Measurements from ENCODE around the gene GDF2. TPM values are rescaled to one million over a fixed set of nuclear protein-coding genes. Genes with fewer than 3 reads are reported as not detected.

GDF2 gene
- total RNA-seq, 1 donor from 2014 or later: not detected

GRCh38 chr10:47287365-47287802 is 34.9 kb upstream of the GDF2 start:
- peak; percentile 54 for DNase-seq (ENCODE audit: extremely low spot score, unreplicated experiment)
- TF ChIP-seq CTCF (conservative IDR thresholded peaks at IDR 0.05): no peak
- H3K36me3 Mint-ChIP-seq: no peaks in the 10 kb centered on the region

DNA sequence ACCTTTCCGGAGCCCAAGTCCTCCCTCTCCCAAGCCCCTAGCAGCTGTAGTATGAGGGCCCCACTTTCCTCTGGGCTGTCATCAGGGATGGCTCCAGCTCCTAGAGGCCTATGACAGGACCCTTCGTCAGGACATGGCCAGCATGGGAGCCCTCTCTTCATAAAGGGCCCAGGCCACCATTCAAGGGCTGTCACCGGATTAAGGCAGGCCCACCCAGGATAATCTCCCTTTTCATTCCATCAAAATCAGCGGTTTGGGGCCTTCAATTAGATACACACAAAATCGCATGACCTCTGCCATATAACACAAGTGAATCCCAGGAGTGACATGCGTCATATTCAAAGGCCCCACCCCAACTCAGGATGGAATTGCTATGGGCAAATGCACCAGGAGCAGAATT is 34.4 kb upstream of the GDF2 start:
- TF ChIP-seq CTCF (conservative IDR thresholded peaks at IDR 0.05): no peak
- H3K9me3 Mint-ChIP-seq: no peaks in the 10 kb centered on the region
- no peaks in the 10 kb centered on the region for H3K4me1 Mint-ChIP-seq (ENCODE audit: unreplicated experiment)
- H3K27ac Mint-ChIP-seq: no peak overlapping the region
- peaks cover 39% of the 10 kb centered on the region for H3K27me3 Mint-ChIP-seq
- no peaks in the 10 kb centered on the region for H3K36me3 Mint-ChIP-seq
- peak; percentile 39 for DNase-seq (ENCODE audit: extremely low spot score, unreplicated experiment)
- no peak overlapping the region for H3K4me3 Mint-ChIP-seq

More at GRCh38 chr10:47287365-47287802, 34.9 kb upstream of the GDF2 start:
- Mint-ChIP-seq H3K4me3 (no peak overlapping the region), H3K27me3 (peaks cover 40% of the 10 kb centered on the region), H3K9me3 (no peaks in the 10 kb centered on the region), H3K4me1 (ENCODE audit: unreplicated experiment) (no peaks in the 10 kb centered on the region), H3K27ac (no peak overlapping the region)

DNA sequence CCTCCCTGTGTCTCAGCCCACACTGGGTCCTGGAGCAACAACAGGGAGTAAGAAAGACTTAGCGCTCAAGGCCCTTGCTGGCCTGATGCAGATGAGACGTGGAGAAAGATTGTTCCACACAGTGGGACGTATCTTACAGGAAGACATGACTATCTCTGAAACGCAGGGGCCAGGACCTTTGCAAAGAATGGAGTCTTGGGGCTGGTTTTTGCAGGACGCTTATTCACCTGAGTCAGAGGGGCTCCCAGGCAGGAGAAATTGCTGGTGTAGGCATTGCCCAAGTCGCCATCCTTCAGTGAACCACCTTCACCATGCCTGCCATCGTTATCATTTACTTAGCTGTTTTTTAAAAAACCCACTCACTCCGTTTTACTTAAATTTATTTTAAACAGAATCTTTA is 34.0 kb upstream of the GDF2 start:
- Mint-ChIP-seq H3K27ac (no peak overlapping the region), H3K4me1 (ENCODE audit: unreplicated experiment) (no peaks in the 10 kb centered on the region), H3K27me3 (peaks cover 37% of the 10 kb centered on the region), H3K36me3 (no peaks in the 10 kb centered on the region), H3K9me3 (no peaks in the 10 kb centered on the region), H3K4me3 (no peak overlapping the region)
- no peak for TF ChIP-seq CTCF (conservative IDR thresholded peaks at IDR 0.05)
- DNase-seq (ENCODE audit: extremely low spot score, unreplicated experiment): no peak

DNA sequence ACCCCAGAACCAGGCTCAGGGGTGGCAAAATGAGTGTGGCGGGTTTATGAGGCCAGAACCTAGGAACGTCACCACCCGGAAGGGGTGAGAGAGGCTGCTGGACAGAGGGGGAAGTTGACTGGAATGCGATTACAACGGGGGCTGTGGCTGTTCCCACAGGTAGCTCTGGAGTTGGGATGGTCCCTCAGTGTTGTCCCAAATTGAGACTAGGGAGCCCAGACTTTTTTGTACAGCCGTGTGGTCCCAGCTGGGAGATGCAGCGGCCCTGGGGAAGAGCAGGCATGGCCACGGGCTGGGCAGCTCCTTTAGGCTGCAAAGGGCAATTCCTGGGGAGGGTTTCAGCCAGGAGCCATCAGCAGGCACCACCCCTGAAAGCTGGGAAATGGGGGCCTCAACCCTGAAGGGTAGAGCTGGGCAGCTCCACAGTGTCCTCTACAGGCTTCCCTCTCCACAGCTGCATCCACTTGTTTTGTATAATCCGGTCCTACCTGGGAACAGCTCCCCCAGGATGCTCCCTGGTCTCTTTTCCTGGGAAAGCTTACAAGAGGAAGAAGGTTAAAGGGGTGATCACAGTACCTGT is 33.2 kb upstream of the GDF2 start:
- no peak overlapping the region for H3K27ac Mint-ChIP-seq
- DNase-seq (ENCODE audit: extremely low spot score, unreplicated experiment): peak; percentile 48
- no peaks in the 10 kb centered on the region for H3K36me3 Mint-ChIP-seq
- no peaks in the 10 kb centered on the region for H3K9me3 Mint-ChIP-seq
- no peak overlapping the region for H3K4me3 Mint-ChIP-seq
- H3K4me1 Mint-ChIP-seq (ENCODE audit: unreplicated experiment): no peaks in the 10 kb centered on the region
- H3K27me3 Mint-ChIP-seq: peaks cover 45% of the 10 kb centered on the region
- no peak for TF ChIP-seq CTCF (conservative IDR thresholded peaks at IDR 0.05)

DNA sequence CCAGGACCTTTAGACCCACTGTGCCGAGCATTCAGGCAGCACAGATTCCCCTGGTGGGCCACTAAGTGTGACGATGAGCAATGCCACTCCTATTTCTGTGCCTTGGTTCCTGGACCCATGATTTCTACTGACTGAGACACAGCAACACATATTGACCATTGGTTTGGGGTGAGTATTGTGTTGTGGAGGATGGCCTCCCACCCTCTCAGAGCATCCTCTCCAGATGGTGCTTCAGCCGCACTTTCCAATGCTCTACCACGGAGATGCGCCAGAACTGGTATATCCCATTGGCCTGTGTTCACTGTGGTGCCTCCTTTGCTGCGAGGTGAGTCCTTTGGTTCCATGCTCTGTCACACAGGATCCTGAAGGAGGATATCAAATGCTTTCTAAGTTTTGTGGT is 32.3 kb upstream of the GDF2 start:
- Mint-ChIP-seq H3K36me3 (no peaks in the 10 kb centered on the region), H3K27ac (no peak overlapping the region), H3K9me3 (no peaks in the 10 kb centered on the region), H3K27me3 (peaks cover 51% of the 10 kb centered on the region), H3K4me1 (ENCODE audit: unreplicated experiment) (peaks cover under 1% of the 10 kb centered on the region), H3K4me3 (no peak overlapping the region)
- DNase-seq (ENCODE audit: extremely low spot score, unreplicated experiment): no peak
- TF ChIP-seq CTCF (conservative IDR thresholded peaks at IDR 0.05): no peak

DNA sequence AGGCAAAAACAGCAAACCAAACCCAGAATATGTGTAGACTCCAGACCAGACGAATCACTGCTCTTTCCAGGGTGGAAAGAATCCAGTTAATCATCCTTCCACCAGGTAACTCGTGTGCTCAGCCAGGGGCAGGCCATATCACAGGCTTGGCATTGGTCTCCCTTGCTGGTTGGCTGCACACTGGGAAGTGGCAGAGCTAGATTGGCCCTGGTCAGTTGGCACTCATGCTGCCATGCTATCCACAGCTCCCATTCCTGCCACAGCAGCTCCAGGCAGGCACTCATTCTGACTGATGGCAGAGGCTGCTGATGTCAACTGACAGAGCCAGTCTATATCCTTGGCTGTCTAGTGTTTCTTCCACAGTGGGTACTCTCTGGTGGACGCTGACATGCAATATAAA is 31.9 kb upstream of the GDF2 start:
- no peaks in the 10 kb centered on the region for H3K36me3 Mint-ChIP-seq
- peaks cover 5% of the 10 kb centered on the region for H3K4me1 Mint-ChIP-seq (ENCODE audit: unreplicated experiment)
- H3K4me3 Mint-ChIP-seq: no peak overlapping the region
- no peaks in the 10 kb centered on the region for H3K9me3 Mint-ChIP-seq
- H3K27me3 Mint-ChIP-seq: peaks cover 55% of the 10 kb centered on the region
- DNase-seq (ENCODE audit: extremely low spot score, unreplicated experiment): no peak
- TF ChIP-seq CTCF (conservative IDR thresholded peaks at IDR 0.05): no peak
- no peak overlapping the region for H3K27ac Mint-ChIP-seq

All from type B pancreatic cell (in vitro differentiated cells).